ENCODE measurements around the gene CFAP54.

The CFAP54 gene

GRCh38 chr12:96441816-96442215, 47.6 kb upstream of the CFAP54 start:
- CTCF ChIA-PET = no interaction called here
- TF ChIP-seq ZNF184 (tag by site-specific recombination; IDR thresholded peaks at IDR 0.05) (no peak), ZNF18 (tag by site-specific recombination; IDR thresholded peaks at IDR 0.05) (no peak), ZNF660 (tag by site-specific recombination; IDR thresholded peaks at IDR 0.05) (no peak), KLF7 (tag by site-specific recombination; IDR thresholded peaks at IDR 0.05; ENCODE audit: borderline replicate concordance) (no peak), ZNF677 (tag by site-specific recombination; IDR thresholded peaks at IDR 0.05) (no peak), ZNF48 (tag by site-specific recombination; IDR thresholded peaks at IDR 0.05) (no peak), ZBTB49 (tag by site-specific recombination; IDR thresholded peaks at IDR 0.05; ENCODE audit: low read depth) (no peak), ZNF132 (tag by site-specific recombination; IDR thresholded peaks at IDR 0.05; ENCODE audit: borderline replicate concordance) (no peak), ZNF776 (tag by site-specific recombination; IDR thresholded peaks at IDR 0.05; ENCODE audit: borderline replicate concordance) (no peak), ZNF707 (tag by site-specific recombination; IDR thresholded peaks at IDR 0.05) (no peak), PRDM6 (tag by site-specific recombination; IDR thresholded peaks at IDR 0.05) (no peak), TCF7L2 (IDR thresholded peaks at IDR 0.05; ENCODE audit: borderline replicate concordance, low read depth, low read length) (no peak)
- TF ChIP-seq, protein P1, sequence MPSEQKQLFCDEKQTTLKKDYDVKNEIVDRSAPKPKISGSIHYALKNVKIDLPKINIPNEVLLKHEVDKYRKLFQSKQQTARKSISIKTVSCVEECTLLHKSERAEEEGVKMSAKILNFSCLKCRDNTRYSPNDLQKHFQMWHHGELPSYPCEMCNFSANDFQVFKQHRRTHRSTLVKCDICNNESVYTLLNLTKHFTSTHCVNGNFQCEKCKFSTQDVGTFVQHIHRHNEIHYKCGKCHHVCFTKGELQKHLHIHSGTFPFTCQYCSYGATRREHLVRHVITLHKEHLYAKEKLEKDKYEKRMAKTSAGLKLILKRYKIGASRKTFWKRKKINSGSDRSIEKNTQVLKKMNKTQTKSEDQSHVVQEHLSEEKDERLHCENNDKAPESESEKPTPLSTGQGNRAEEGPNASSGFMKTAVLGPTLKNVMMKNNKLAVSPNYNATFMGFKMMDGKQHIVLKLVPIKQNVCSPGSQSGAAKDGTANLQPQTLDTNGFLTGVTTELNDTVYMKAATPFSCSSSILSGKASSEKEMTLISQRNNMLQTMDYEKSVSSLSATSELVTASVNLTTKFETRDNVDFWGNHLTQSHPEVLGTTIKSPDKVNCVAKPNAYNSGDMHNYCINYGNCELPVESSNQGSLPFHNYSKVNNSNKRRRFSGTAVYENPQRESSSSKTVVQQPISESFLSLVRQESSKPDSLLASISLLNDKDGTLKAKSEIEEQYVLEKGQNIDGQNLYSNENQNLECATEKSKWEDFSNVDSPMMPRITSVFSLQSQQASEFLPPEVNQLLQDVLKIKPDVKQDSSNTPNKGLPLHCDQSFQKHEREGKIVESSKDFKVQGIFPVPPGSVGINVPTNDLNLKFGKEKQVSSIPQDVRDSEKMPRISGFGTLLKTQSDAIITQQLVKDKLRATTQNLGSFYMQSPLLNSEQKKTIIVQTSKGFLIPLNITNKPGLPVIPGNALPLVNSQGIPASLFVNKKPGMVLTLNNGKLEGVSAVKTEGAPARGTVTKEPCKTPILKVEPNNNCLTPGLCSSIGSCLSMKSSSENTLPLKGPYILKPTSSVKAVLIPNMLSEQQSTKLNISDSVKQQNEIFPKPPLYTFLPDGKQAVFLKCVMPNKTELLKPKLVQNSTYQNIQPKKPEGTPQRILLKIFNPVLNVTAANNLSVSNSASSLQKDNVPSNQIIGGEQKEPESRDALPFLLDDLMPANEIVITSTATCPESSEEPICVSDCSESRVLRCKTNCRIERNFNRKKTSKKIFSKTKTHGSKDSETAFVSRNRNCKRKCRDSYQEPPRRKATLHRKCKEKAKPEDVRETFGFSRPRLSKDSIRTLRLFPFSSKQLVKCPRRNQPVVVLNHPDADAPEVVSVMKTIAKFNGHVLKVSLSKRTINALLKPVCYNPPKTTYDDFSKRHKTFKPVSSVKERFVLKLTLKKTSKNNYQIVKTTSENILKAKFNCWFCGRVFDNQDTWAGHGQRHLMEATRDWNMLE (tag by site-specific recombination; conservative IDR thresholded peaks at IDR 0.05; ENCODE audit: low read depth) = no peak
- TF ChIP-seq, protein P2, sequence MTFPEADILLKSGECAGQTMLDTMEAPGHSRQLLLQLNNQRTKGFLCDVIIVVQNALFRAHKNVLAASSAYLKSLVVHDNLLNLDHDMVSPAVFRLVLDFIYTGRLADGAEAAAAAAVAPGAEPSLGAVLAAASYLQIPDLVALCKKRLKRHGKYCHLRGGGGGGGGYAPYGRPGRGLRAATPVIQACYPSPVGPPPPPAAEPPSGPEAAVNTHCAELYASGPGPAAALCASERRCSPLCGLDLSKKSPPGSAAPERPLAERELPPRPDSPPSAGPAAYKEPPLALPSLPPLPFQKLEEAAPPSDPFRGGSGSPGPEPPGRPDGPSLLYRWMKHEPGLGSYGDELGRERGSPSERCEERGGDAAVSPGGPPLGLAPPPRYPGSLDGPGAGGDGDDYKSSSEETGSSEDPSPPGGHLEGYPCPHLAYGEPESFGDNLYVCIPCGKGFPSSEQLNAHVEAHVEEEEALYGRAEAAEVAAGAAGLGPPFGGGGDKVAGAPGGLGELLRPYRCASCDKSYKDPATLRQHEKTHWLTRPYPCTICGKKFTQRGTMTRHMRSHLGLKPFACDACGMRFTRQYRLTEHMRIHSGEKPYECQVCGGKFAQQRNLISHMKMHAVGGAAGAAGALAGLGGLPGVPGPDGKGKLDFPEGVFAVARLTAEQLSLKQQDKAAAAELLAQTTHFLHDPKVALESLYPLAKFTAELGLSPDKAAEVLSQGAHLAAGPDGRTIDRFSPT (tag by site-specific recombination; IDR thresholded peaks at IDR 0.05) = no peak

More at GRCh38 chr12:96441816-96442215, 47.6 kb upstream of the CFAP54 start:
- no peaks in the 10 kb centered on the region for H3K9me3 ChIP-seq (ENCODE audit: control insufficient read depth, insufficient read depth, low read depth, low read length)
- POLR2A ChIA-PET = no interaction called here
- no peaks in the 10 kb centered on the region for H3K36me3 ChIP-seq (ENCODE audit: control insufficient read depth in 2 of 2, insufficient read depth in 1 of 2, low read length in 2 of 2)
- no peak overlapping the region for H3K4me3 ChIP-seq (ENCODE audit: low read depth, low read length)
- H3K4me1 ChIP-seq (ENCODE audit: control insufficient read depth, insufficient read depth, low read length) = no peaks in the 10 kb centered on the region
- no peak overlapping the region for H3K27ac ChIP-seq (ENCODE audit: extremely low read depth, low read depth, low read length)
